NCI-H2081 treated with DMSO at 0.1 percent for 48 hours (cell line): ENCODE results near the gene DPH1.

Experiments
- DNase-seq: peaks from one replicate; lab custom pipeline; 2025; lab: John Stamatoyannopoulos, UW

DPH1 gene

GRCh38 chr17:2062571-2063183 is 32.7 kb downstream of the DPH1 start:
- no peak for DNase-seq

GRCh38 chr17:2063261-2064146 is 33.6 kb downstream of the DPH1 start:
- DNase-seq: no peak

GRCh38 chr17:2064147-2064489 is 34.2 kb downstream of the DPH1 start:
- DNase-seq: no peak

GRCh38 chr17:2064520-2064971 is 34.6 kb downstream of the DPH1 start:
- DNase-seq: no peak

- DNase-seq: no peak
Measured at GRCh38 chr17:2064980-2065785, 35.2 kb downstream of the DPH1 start.

- DNase-seq: no peak
Measured at GRCh38 chr17:2065949-2066400, 36.0 kb downstream of the DPH1 start.

- DNase-seq: no peak
Measured at GRCh38 chr17:2067048-2067561, 37.2 kb downstream of the DPH1 start.

- no peak for DNase-seq
Measured at GRCh38 chr17:2067608-2068024, 37.7 kb downstream of the DPH1 start.

GRCh38 chr17:2068031-2068518 is 38.1 kb downstream of the DPH1 start:
- no peak for DNase-seq

GRCh38 chr17:2068519-2069051 is 38.6 kb downstream of the DPH1 start:
- DNase-seq: no peak

GRCh38 chr17:2070241-2071023 is 40.5 kb downstream of the DPH1 start:
- no peak for DNase-seq

GRCh38 chr17:2071024-2071385 is 41.1 kb downstream of the DPH1 start:
- no peak for DNase-seq

- DNase-seq: no peak
Measured at GRCh38 chr17:2071455-2072281, 41.7 kb downstream of the DPH1 start.

- no peak for DNase-seq
Measured at GRCh38 chr17:2074919-2075318, 45.0 kb downstream of the DPH1 start.

GRCh38 chr17:2075336-2076086 is 45.6 kb downstream of the DPH1 start:
- no peak for DNase-seq

- DNase-seq: no peak
Measured at GRCh38 chr17:2076087-2076984, 46.4 kb downstream of the DPH1 start.

GRCh38 chr17:2077040-2077439 is 47.1 kb downstream of the DPH1 start:
- no peak for DNase-seq

GRCh38 chr17:2081564-2081963 is 51.6 kb downstream of the DPH1 start:
- DNase-seq: no peak
